Neural cell (in vitro differentiated cells): ENCODE measurements around the gene IDNK. TPM values are rescaled to one million over a fixed set of nuclear protein-coding genes. Genes with fewer than 3 reads are reported as not detected.
"Not testable (repeated sequence)": the region's sequence is repeated elsewhere in the genome, so short reads cannot be mapped to it uniquely, and the experiment has no call there.

Source experiments
- H2AFZ ChIP-seq: fragments of 200-600, 300-800 bp; sonication (generic), shearing (Covaris generic); 2 replicates; pipeline ENCODE4 v1.6.0; 2014; ENCODE audit warnings: low read depth, mild to moderate bottlenecking, antibody characterized with exemption, low read length, moderate library complexity
- H3F3A ChIP-seq: fragments of 200-600 bp; shearing (Covaris generic); 2 replicates; pipeline ENCODE4 v1.6.1; 2016; ENCODE audit warnings: mild to moderate bottlenecking, moderate library complexity, mixed read lengths, antibody characterized with exemption, low read length; ENCODE audit not compliant: insufficient read depth, poor library complexity, severe bottlenecking
- H3K27ac ChIP-seq: fragments of 200-600, 300-800 bp; sonication (generic), shearing (Covaris generic); 2 replicates; pipeline ENCODE4 v1.5.1; 2014; ENCODE audit warnings: mild to moderate bottlenecking, low read length, moderate library complexity
- H3K27me3 ChIP-seq: fragments of 300-800, 200-600 bp; sonication (generic), shearing (Covaris generic); 2 replicates; pipeline ENCODE4 v1.6.0; 2014; ENCODE audit warnings: mild to moderate bottlenecking, low read depth, low read length, moderate library complexity; ENCODE audit not compliant: insufficient read depth
- H3K36me3 ChIP-seq: fragments of 300-800, 200-600 bp; sonication (generic), shearing (Covaris generic); 2 replicates; pipeline ENCODE4 v1.5.1; 2014; ENCODE audit warnings: mild to moderate bottlenecking, antibody characterized with exemption, low read length, moderate library complexity; ENCODE audit not compliant: insufficient read depth
- H3K4me2 ChIP-seq: fragments of 300-800, 200-600 bp; sonication (generic), shearing (Covaris generic); 2 replicates; pipeline ENCODE4 v1.6.0; 2014; ENCODE audit warnings: mild to moderate bottlenecking, low read length
- H3K4me3 ChIP-seq: fragments of 300-800, 200-600 bp; sonication (generic), shearing (Covaris generic); 2 replicates; pipeline ENCODE4 v1.5.1; 2014; ENCODE audit warnings: mild to moderate bottlenecking, low read length, moderate library complexity
- H3K79me2 ChIP-seq: fragments of 200-600 bp; shearing (Covaris generic); replicated peaks from 2 replicates; pipeline ENCODE4 v1.6.0; 2014; ENCODE audit warnings: mild to moderate bottlenecking, low read length, moderate library complexity; ENCODE audit not compliant: insufficient read depth
- H3K9ac ChIP-seq: fragments of 300-800, 200-600 bp; sonication (generic), shearing (Covaris generic); 2 replicates; pipeline ENCODE4 v1.6.1; 2016; ENCODE audit warnings: mild to moderate bottlenecking, low read length, mixed read lengths
- H3K9me2 ChIP-seq: fragments of 200-600 bp; shearing (Covaris generic); 2 replicates; pipeline ENCODE4 v1.6.1; 2016; ENCODE audit warnings: mild to moderate bottlenecking, low read length, mixed read lengths; ENCODE audit not compliant: insufficient read depth
- H3K9me3 ChIP-seq: fragments of 200-600, 300-800 bp; sonication (generic), shearing (Covaris generic); 2 replicates; pipeline ENCODE4 v1.6.1; 2016; ENCODE audit warnings: mild to moderate bottlenecking, mixed run types, low read length, moderate library complexity, mixed read lengths
- H4K20me1 ChIP-seq: fragments of 200-600 bp; shearing (Covaris generic); 2 replicates; pipeline ENCODE4 v1.6.1; 2016; ENCODE audit warnings: mild to moderate bottlenecking, mixed run types; ENCODE audit not compliant: insufficient read depth
- CTCF ChIP-seq: fragments of 450-650 bp; IDR thresholded peaks from 2 replicates; pipeline ENCODE4 v1.5.1; 2014; ENCODE audit warnings: antibody characterized with exemption, mild to moderate bottlenecking, moderate library complexity; ENCODE audit not compliant: poor library complexity, severe bottlenecking
- EP300 ChIP-seq: fragments of 450-650 bp; conservative IDR thresholded peaks from 2 replicates; pipeline ENCODE4 v1.6.1; 2014; ENCODE audit warnings: antibody characterized with exemption, mild to moderate bottlenecking, moderate library complexity; ENCODE audit not compliant: poor library complexity, severe bottlenecking
- EZH2 ChIP-seq: fragments of 200-600, 300-800 bp; shearing (Covaris generic), sonication (generic); IDR thresholded peaks from 2 replicates; pipeline ENCODE4 v1.6.1; 2014; ENCODE audit warnings: antibody characterized with exemption, low read length, borderline replicate concordance, mild to moderate bottlenecking; ENCODE audit not compliant: insufficient read depth, poor library complexity, severe bottlenecking
- MXI1 ChIP-seq: fragments of 450-650 bp; conservative IDR thresholded peaks from 2 replicates; pipeline ENCODE4 v1.6.1; 2014; ENCODE audit warnings: antibody characterized with exemption, mild to moderate bottlenecking; ENCODE audit not compliant: poor library complexity, severe bottlenecking
- POLR2AphosphoS5 ChIP-seq: IDR thresholded peaks from 2 replicates; pipeline ENCODE4 v1.6.1; 2012
- RAD21 ChIP-seq: fragments of 450-650 bp; conservative IDR thresholded peaks from 2 replicates; pipeline ENCODE4 v1.6.1; 2014; ENCODE audit warnings: antibody characterized with exemption, mild to moderate bottlenecking, moderate library complexity
- SMC3 ChIP-seq: fragments of 450-650 bp; conservative IDR thresholded peaks from 2 replicates; pipeline ENCODE4 v1.6.1; 2014; ENCODE audit warnings: antibody characterized with exemption, mild to moderate bottlenecking, moderate library complexity; ENCODE audit not compliant: poor library complexity
- TAF1 ChIP-seq: IDR thresholded peaks from 2 replicates; pipeline ENCODE4 v1.6.1; 2012; ENCODE audit warnings: low read depth
- polyA plus RNA-seq: library from polyadenylated mRNA; depleted of rRNA; stranded (reverse); fragments of >200 nt; gene quantifications from 2 replicates; pipeline ENCODE4 v1.2.3, GENCODE V29; 2014
- TF ChIP-seq, protein P1 (sequence below): IDR thresholded peaks from 2 replicates; pipeline ENCODE4 v1.6.1; 2012; ENCODE audit warnings: borderline replicate concordance

IDNK gene
- polyA plus RNA-seq, 1 donor from 2014 or later: 7.5 TPM

GRCh38 chr9:83601463-83601862, 21.5 kb upstream of the IDNK start:
- Histone ChIP-seq H2AFZ (no peak overlapping the region), H3K4me3 (no peak overlapping the region), H3K27me3 (no peaks in the 10 kb centered on the region), H3F3A (no peaks in the 10 kb centered on the region), H3K4me2 (no peak overlapping the region), H3K79me2 (no peaks in the 10 kb centered on the region), H3K9me2 (no peaks in the 10 kb centered on the region), H4K20me1 (no peaks in the 10 kb centered on the region), H3K36me3 (no peaks in the 10 kb centered on the region), H3K9me3 (no peaks in the 10 kb centered on the region), H3K27ac (no peak overlapping the region), H3K9ac (no peak overlapping the region)
- TF ChIP-seq, protein P1, sequence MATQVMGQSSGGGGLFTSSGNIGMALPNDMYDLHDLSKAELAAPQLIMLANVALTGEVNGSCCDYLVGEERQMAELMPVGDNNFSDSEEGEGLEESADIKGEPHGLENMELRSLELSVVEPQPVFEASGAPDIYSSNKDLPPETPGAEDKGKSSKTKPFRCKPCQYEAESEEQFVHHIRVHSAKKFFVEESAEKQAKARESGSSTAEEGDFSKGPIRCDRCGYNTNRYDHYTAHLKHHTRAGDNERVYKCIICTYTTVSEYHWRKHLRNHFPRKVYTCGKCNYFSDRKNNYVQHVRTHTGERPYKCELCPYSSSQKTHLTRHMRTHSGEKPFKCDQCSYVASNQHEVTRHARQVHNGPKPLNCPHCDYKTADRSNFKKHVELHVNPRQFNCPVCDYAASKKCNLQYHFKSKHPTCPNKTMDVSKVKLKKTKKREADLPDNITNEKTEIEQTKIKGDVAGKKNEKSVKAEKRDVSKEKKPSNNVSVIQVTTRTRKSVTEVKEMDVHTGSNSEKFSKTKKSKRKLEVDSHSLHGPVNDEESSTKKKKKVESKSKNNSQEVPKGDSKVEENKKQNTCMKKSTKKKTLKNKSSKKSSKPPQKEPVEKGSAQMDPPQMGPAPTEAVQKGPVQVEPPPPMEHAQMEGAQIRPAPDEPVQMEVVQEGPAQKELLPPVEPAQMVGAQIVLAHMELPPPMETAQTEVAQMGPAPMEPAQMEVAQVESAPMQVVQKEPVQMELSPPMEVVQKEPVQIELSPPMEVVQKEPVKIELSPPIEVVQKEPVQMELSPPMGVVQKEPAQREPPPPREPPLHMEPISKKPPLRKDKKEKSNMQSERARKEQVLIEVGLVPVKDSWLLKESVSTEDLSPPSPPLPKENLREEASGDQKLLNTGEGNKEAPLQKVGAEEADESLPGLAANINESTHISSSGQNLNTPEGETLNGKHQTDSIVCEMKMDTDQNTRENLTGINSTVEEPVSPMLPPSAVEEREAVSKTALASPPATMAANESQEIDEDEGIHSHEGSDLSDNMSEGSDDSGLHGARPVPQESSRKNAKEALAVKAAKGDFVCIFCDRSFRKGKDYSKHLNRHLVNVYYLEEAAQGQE: no peak
- TF ChIP-seq RAD21 (no peak), TAF1 (no peak), POLR2AphosphoS5 (no peak), EZH2 (no peak), CTCF (no peak), MXI1 (no peak), EP300 (no peak), SMC3 (no peak)

DNA sequence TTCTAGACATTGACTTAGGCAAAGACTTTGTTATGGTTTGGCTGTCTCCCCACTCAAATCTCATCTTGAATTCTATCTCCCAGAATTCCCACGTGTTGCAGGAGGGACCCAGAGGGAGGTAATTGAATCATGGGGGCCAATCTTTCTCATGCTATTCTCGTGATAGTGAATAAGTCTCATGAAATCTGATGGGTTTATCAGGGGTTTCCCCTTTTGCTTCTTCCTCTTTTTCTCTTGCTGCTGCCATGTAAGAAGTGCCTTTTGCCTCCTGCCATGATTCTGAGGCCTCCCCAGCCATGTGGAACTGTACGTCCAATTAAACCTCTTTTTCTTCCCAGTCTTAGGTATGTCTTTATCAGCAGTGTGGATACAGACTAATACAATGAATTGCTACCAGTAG, 15.3 kb upstream of the IDNK start:
- H3K4me3 ChIP-seq, H3K27me3 ChIP-seq, H3F3A ChIP-seq, H3K36me3 ChIP-seq, H3K9ac ChIP-seq, H3K9me3 ChIP-seq, H3K27ac ChIP-seq, H3K9me2 ChIP-seq, H4K20me1 ChIP-seq, H3K79me2 ChIP-seq, H2AFZ ChIP-seq, H3K4me2 ChIP-seq: not testable (repeated sequence)

GRCh38 chr9:83613298-83613697, 9.6 kb upstream of the IDNK start:
- not testable (repeated sequence) for H3K27ac ChIP-seq, H3K79me2 ChIP-seq, H2AFZ ChIP-seq

More at GRCh38 chr9:83613298-83613697, 9.6 kb upstream of the IDNK start:
- H3K4me3 ChIP-seq, H4K20me1 ChIP-seq, H3K9me2 ChIP-seq, H3K27me3 ChIP-seq, H3F3A ChIP-seq, H3K36me3 ChIP-seq, H3K9ac ChIP-seq, H3K9me3 ChIP-seq, H3K4me2 ChIP-seq: not testable (repeated sequence)
